GM18499 (cell line): ENCODE measurements around the gene TSPAN14.
A peak's percentile ranks its signal among the peaks of the same experiment; 100 is the strongest.
"Not testable (repeated sequence)": the region's sequence is repeated elsewhere in the genome, so short reads cannot be mapped to it uniquely, and the experiment has no call there.

Source experiments
- ATAC-seq: cut with Tn5 transposase; IDR thresholded peaks from one replicate; pipeline ENCODE4 v1.9.1; 2021; ENCODE audit warnings: moderate number of reproducible peaks; ENCODE audit not compliant: insufficient read depth, unreplicated experiment

TSPAN14 gene

GRCh38 chr10:80538481-80539185 lies 84.5 kb downstream of the TSPAN14 start:
- ATAC-seq = no peak

- no peak for ATAC-seq
Measured at GRCh38 chr10:80539421-80540031, 85.4 kb downstream of the TSPAN14 start.

GRCh38 chr10:80540136-80540535 lies 86.0 kb downstream of the TSPAN14 start:
- no peak for ATAC-seq

GRCh38 chr10:80540618-80540980 lies 86.5 kb downstream of the TSPAN14 start:
- ATAC-seq = no peak

GRCh38 chr10:80540981-80541750 lies 87.1 kb downstream of the TSPAN14 start:
- peak; percentile 55 for ATAC-seq

GRCh38 chr10:80542053-80542452 lies 87.9 kb downstream of the TSPAN14 start:
- no peak for ATAC-seq

- ATAC-seq = no peak
Measured at GRCh38 chr10:80542652-80543318, 88.7 kb downstream of the TSPAN14 start.

- not testable (repeated sequence) for ATAC-seq
Measured at GRCh38 chr10:80543319-80543672, 89.2 kb downstream of the TSPAN14 start.

GRCh38 chr10:80544316-80544953 lies 90.3 kb downstream of the TSPAN14 start:
- ATAC-seq = no peak

- no peak for ATAC-seq
Measured at GRCh38 chr10:80545258-80545881, 91.3 kb downstream of the TSPAN14 start.

- no peak for ATAC-seq
Measured at GRCh38 chr10:80552151-80552646, 98.1 kb downstream of the TSPAN14 start.

- no peak for ATAC-seq
Measured at GRCh38 chr10:80553436-80553835, 99.3 kb downstream of the TSPAN14 start.

GRCh38 chr10:80554050-80554449 lies 99.9 kb downstream of the TSPAN14 start:
- no peak for ATAC-seq

GRCh38 chr10:80555415-80555814 lies 101.3 kb downstream of the TSPAN14 start:
- no peak for ATAC-seq

- ATAC-seq = no peak
Measured at GRCh38 chr10:80561950-80562349, 107.8 kb downstream of the TSPAN14 start.

- ATAC-seq = no peak
Measured at GRCh38 chr10:80567292-80567691, 113.2 kb downstream of the TSPAN14 start.

GRCh38 chr10:80569131-80569895 lies 115.2 kb downstream of the TSPAN14 start:
- ATAC-seq = no peak

GRCh38 chr10:80571352-80571751 lies 117.2 kb downstream of the TSPAN14 start:
- no peak for ATAC-seq

- ATAC-seq = no peak
Measured at GRCh38 chr10:80579181-80579763, 125.2 kb downstream of the TSPAN14 start.
